ENCODE data around the gene MTHFD1L.
A peak's percentile ranks its signal among the peaks of the same experiment; 100 is the strongest.

The MTHFD1L gene

DNA sequence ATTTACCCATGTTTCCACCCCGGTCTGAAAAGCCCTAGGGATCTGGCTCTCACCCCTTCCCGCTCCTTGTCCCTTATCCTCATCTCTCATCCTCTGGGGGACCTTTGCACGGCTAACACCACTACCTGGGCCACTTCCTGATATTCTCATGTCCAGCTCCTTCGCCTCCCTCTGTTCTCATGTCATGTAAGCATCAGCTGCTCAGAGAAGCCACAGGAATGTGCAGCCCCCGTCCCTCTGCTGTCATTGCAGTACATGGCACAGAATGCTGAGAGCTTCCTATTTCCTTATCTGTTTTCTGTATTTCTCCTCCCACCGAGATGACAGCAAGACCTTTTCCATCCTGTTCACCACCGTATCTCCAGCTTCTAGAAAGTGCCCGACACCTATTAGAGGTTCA is 102.4 kb downstream of the MTHFD1L start:
- peaks cover 77% of the 10 kb centered on the region for H3K36me3 Mint-ChIP-seq (ENCODE audit: low read depth)
- no peak overlapping the region for H3K27ac Mint-ChIP-seq
- H3K9me3 Mint-ChIP-seq = no peaks in the 10 kb centered on the region
- H3K27me3 Mint-ChIP-seq = no peaks in the 10 kb centered on the region
- H3K4me3 Mint-ChIP-seq = no peak overlapping the region
- H3K4me1 Mint-ChIP-seq (ENCODE audit: low read depth) = no peaks in the 10 kb centered on the region

DNA sequence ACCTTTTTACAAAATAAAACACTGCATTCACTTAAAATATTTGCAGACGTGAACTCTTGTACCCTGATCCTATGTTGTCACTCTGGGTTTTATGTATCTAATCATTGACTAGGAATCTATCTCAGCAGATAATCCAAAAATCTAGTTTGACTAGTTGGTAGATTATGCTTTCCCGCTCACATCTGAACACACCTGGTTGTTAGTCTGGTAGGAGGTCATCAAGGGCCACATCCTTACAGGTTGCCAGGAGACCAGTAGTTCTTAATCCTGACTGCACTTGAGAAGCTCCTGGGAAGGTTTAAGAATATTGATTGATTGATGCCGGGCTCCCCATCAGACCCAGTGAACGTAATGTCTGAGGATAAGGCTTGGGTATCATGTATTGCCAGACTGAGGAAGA is 104.4 kb downstream of the MTHFD1L start:
- no peaks in the 10 kb centered on the region for H3K9me3 Mint-ChIP-seq
- peaks cover 81% of the 10 kb centered on the region for H3K36me3 Mint-ChIP-seq (ENCODE audit: low read depth)
- no peak overlapping the region for H3K4me3 Mint-ChIP-seq
- H3K27me3 Mint-ChIP-seq = no peaks in the 10 kb centered on the region
- H3K4me1 Mint-ChIP-seq (ENCODE audit: low read depth) = no peaks in the 10 kb centered on the region
- no peak overlapping the region for H3K27ac Mint-ChIP-seq

DNA sequence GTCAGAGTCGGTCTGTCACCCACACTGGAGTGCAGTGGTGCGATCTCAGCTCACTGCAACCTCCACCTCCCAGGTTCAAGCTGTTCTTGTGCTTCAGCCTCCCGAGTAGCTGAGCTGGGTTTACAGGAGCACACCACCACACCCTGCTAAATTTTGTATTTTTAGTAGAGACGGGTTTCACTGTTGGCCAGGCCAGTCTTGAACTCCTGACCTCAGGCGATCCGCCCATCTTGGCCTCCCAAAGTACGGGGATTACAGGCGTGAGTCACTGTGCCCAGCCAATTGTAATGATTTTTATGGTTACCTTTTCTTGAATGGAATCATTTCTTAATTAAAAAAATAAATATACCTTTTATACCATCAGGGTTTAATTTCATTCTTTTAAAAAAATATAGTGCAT is 105.7 kb downstream of the MTHFD1L start:
- Mint-ChIP-seq H3K4me1 (ENCODE audit: low read depth) (no peaks in the 10 kb centered on the region), H3K36me3 (ENCODE audit: low read depth) (peaks cover 83% of the 10 kb centered on the region), H3K9me3 (no peaks in the 10 kb centered on the region), H3K27ac (no peak overlapping the region), H3K27me3 (no peaks in the 10 kb centered on the region), H3K4me3 (no peak overlapping the region)

DNA sequence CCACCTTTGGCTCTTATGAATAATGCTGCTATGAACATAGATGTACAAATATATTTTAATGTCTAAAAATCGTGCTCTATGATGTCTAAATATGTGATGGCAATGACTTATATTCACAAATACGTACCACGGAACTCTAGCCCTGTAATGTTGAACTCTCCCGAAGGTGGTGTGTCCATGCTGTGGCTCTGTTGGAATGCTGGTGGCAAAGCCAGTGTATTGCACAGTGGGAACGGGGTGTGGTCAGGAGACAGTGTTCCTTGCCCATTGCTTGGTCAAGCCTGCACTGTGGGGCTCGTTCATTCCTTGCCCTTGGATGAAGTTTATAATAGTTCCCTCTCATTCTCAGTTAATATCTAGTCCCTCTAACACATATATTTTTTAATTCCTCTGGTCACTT is 109.6 kb downstream of the MTHFD1L start:
- Mint-ChIP-seq H3K4me3 (no peak overlapping the region), H3K27ac (no peak overlapping the region), H3K9me3 (no peaks in the 10 kb centered on the region), H3K4me1 (ENCODE audit: low read depth) (no peaks in the 10 kb centered on the region), H3K27me3 (no peaks in the 10 kb centered on the region), H3K36me3 (ENCODE audit: low read depth) (peaks cover 86% of the 10 kb centered on the region)

DNA sequence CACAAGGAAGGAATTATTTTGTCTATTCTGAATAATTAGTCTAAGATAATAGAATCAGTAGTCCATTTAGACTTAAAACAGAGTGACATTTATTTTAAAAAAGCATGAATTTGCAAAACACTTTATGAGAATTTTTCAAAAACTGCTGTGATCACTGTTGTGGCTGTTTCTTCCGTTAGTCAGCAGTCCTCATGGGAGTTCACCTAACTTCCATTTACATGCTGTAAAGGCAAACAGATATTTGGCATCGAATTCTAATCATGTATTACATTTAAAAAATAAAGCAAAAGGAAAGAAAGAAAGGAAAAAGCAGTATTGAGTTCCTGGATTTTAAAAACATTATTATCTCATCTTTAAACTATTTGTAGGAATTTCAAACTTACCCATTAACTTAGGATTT is 111.8 kb downstream of the MTHFD1L start:
- Mint-ChIP-seq H3K27me3 (no peaks in the 10 kb centered on the region), H3K4me3 (no peak overlapping the region), H3K4me1 (ENCODE audit: low read depth) (no peaks in the 10 kb centered on the region), H3K36me3 (ENCODE audit: low read depth) (peaks cover 83% of the 10 kb centered on the region), H3K27ac (no peak overlapping the region), H3K9me3 (no peaks in the 10 kb centered on the region)

DNA sequence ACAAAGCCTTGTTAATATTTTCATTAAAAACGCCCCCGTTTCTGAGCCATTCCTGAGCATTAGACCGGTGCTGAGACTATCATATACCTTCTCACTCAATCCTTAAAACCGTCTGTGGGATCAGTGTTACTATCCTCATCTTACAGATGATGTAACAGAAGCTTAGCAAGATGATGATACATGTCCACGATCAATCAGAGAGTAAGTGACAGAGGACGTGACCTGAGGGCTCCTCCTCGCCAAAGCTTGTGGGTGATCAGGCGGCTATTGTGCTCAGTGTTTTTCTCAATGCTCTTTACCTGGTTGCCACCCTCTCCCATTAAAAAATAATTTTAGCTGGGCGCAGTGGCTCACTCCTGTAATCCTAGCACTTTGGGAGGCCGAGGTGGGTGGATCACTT is 113.1 kb downstream of the MTHFD1L start:
- Mint-ChIP-seq H3K9me3 (no peaks in the 10 kb centered on the region), H3K27me3 (no peaks in the 10 kb centered on the region), H3K36me3 (ENCODE audit: low read depth) (peaks cover 83% of the 10 kb centered on the region), H3K4me3 (no peak overlapping the region), H3K4me1 (ENCODE audit: low read depth) (no peaks in the 10 kb centered on the region), H3K27ac (no peak overlapping the region)

DNA sequence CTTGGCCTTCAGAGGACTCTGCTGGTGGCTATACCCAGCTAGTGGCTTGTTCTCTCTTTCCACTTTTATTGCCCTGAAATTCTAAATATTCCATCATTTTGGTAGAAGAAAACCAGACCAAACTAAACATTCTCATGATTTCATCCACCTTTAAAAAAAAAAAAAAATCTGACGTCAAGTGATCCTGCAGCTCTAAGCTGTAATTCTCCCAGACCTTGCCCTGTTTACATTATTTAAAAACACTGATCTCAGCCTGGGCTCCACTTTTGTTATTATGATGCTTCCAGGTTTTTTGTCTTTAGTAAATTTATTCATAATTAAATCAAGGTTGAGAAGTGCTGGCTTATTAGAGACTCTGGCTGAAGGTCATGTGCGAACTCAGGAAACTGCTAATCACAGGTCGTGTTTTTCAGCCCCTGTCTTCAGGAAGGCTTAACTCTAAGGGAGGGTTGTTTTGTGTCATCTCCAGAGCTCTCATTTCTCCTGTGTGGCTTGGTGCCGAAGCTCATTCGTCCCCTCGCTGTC is 114.4 kb downstream of the MTHFD1L start:
- Mint-ChIP-seq H3K27ac (no peak overlapping the region), H3K27me3 (no peaks in the 10 kb centered on the region), H3K4me3 (no peak overlapping the region), H3K9me3 (no peaks in the 10 kb centered on the region), H3K36me3 (ENCODE audit: low read depth) (peaks cover 79% of the 10 kb centered on the region), H3K4me1 (ENCODE audit: low read depth) (no peaks in the 10 kb centered on the region)

DNA sequence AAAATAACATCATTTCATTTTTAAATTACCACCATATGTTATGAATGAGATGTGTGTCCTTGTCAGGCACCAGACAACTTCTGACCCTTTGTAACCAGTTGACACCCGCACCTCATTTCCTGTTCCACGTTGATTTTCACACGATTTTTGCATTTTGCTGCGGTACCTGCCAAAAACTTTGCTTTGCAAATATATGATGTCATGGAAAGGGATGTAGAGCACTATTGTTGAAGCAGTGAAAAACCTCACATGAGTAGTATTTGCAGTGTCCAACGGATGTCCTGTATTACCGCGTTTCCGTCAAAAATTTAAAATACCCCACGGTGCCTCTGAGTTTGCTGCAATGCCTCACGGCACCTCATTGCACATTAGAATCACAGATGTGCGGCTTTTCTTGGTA is 115.6 kb downstream of the MTHFD1L start:
- no peak overlapping the region for H3K4me3 Mint-ChIP-seq
- H3K9me3 Mint-ChIP-seq = no peaks in the 10 kb centered on the region
- H3K4me1 Mint-ChIP-seq (ENCODE audit: low read depth) = no peaks in the 10 kb centered on the region
- H3K27ac Mint-ChIP-seq = no peak overlapping the region
- no peaks in the 10 kb centered on the region for H3K27me3 Mint-ChIP-seq
- H3K36me3 Mint-ChIP-seq (ENCODE audit: low read depth) = peaks cover 76% of the 10 kb centered on the region

DNA sequence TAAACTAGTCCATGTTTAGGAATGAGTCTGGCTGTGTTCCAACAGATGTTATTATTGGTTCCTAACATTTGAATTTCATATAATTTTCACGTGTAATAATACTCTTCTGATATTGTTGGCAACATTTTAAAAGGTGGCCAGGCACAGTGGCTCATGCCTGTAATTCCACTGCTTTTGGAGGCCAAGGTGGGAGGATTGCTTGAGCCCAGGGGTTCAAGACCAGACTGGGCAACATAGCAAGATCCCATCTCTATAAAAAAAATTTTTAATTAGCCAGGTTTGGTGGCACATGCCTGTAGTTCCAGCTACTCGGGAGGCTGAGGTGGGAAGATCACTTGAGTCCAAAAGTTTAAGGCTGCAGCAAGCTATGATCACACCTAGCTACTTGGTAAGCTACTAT is 116.2 kb downstream of the MTHFD1L start:
- Mint-ChIP-seq H3K4me3 (no peak overlapping the region), H3K4me1 (ENCODE audit: low read depth) (no peaks in the 10 kb centered on the region), H3K36me3 (ENCODE audit: low read depth) (peaks cover 72% of the 10 kb centered on the region), H3K27ac (no peak overlapping the region), H3K27me3 (no peaks in the 10 kb centered on the region), H3K9me3 (no peaks in the 10 kb centered on the region)

DNA sequence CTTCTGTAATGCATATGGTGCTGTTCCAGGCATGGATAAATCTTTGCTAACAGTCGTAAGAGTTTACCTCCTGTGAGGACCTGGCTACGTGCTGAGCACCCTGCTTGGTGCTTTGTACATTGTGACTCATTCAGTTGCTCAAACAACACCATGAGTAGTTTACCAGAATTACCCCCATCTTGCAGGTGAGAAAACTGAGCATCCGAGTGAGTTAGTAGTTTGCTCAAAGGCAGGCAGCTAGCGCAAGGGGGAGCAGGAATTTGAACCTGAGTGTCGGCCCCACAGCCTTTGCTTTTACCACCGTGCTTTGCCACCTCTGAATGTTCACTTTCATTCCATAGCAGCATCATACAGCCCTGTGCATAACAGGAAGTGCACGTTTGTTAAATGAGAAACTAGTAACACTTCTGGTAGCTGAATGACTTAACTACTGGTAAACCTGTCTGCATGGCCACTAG is 121.9 kb downstream of the MTHFD1L start:
- H3K27me3 Mint-ChIP-seq = no peaks in the 10 kb centered on the region
- no peaks in the 10 kb centered on the region for H3K9me3 Mint-ChIP-seq
- H3K36me3 Mint-ChIP-seq (ENCODE audit: low read depth) = peaks cover 50% of the 10 kb centered on the region
- peaks cover 5% of the 10 kb centered on the region for H3K4me1 Mint-ChIP-seq (ENCODE audit: low read depth)
- no peak overlapping the region for H3K27ac Mint-ChIP-seq
- H3K4me3 Mint-ChIP-seq = no peak overlapping the region

DNA sequence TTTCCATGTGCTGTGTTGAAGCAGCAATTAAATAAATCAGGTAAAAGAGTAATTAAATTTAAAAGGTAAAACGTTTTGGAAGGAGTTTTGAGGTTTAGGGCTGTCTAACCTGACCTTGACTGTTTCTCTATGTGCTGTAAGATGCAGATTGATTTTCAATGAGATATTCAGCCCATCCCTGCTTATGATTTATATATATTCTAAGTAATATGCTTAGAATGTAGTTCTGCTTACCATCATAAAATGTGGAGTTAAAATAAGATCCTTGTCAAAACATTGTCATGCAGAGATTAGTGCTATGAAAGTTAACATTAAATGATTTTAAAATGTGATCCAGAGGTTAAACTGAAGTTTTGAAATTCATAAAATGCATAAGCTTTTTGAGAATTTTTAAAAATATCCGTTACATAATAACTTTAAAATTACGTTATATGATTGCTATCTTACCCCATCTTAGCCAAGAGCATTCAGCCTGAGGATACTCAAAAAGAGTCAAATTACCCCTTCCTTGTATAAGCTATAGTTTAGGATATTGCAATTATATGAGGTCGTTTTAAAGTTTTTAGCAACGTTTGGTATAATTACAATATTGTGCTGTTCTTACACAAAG is 122.5 kb downstream of the MTHFD1L start:
- Mint-ChIP-seq H3K9me3 (no peaks in the 10 kb centered on the region), H3K27ac (no peak overlapping the region), H3K4me1 (ENCODE audit: low read depth) (peaks cover 5% of the 10 kb centered on the region), H3K36me3 (ENCODE audit: low read depth) (peaks cover 50% of the 10 kb centered on the region), H3K4me3 (no peak overlapping the region), H3K27me3 (no peaks in the 10 kb centered on the region)

DNA sequence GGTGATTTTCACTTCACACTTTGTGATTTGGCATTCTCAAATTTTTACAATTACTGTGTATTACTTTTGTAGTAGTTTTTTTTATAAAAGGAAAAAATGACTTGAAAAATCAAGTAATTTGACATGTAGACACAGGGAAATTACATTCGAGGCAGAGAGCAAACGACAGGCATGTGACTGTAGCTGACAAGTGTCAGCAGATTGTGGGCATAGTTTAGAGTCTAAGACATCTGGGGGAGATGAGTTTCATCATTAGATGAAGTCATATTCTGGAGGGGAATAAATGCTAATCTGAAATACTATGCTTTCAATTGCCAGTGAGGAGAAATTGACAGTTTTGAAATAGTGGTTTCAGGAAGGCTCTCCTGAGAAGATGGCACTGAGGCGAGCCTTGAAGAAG is 126.0 kb downstream of the MTHFD1L start:
- Mint-ChIP-seq H3K36me3 (ENCODE audit: low read depth) (peaks cover 50% of the 10 kb centered on the region), H3K27me3 (no peaks in the 10 kb centered on the region), H3K4me1 (ENCODE audit: low read depth) (peaks cover 5% of the 10 kb centered on the region), H3K4me3 (no peak overlapping the region), H3K9me3 (no peaks in the 10 kb centered on the region), H3K27ac (no peak overlapping the region)

DNA sequence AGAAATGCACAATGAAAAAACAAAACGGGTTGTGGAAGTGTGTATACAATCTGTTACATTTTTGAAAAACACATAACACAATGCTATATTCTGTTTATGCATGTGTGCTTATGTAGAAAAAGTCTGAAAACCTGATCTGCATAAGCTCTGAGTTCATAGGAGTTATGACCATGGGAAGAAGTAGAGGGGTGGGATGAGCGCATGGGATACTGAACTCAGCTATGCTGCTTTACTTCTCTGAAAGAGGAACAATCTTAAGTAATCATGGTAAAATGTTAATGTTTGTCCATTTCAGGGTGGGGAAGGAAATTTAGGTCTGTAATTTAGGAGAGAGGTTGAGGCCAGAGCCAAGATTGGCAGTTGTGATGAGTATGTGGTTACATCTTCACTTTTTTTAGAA is 126.8 kb downstream of the MTHFD1L start:
- Mint-ChIP-seq H3K36me3 (ENCODE audit: low read depth) (peaks cover 55% of the 10 kb centered on the region), H3K27ac (no peak overlapping the region), H3K27me3 (no peaks in the 10 kb centered on the region), H3K9me3 (no peaks in the 10 kb centered on the region), H3K4me3 (no peak overlapping the region), H3K4me1 (ENCODE audit: low read depth) (peaks cover 3% of the 10 kb centered on the region)

DNA sequence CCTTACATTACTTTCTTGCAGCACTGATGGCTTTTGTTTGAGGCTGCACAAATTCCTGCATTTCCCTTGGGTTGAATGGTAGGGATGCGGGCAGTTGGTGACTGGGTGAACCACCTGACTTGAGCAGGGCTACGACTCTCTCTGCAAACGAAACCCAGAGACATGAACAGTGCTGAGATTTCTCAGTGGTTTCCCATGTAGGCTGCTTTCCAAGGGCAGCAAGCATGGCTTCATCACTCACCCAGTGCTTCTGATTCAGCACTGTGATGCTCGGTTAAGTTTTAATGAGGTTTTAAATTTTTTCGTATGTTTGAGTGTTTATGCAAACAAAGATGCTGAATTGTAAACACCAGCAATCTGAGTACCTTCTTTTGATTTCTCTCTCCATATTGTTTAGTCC is 127.2 kb downstream of the MTHFD1L start:
- H3K4me3 Mint-ChIP-seq = no peak overlapping the region
- no peaks in the 10 kb centered on the region for H3K9me3 Mint-ChIP-seq
- H3K36me3 Mint-ChIP-seq (ENCODE audit: low read depth) = peaks cover 60% of the 10 kb centered on the region
- no peak overlapping the region for H3K27ac Mint-ChIP-seq
- no peaks in the 10 kb centered on the region for H3K27me3 Mint-ChIP-seq
- no peaks in the 10 kb centered on the region for H3K4me1 Mint-ChIP-seq (ENCODE audit: low read depth)

DNA sequence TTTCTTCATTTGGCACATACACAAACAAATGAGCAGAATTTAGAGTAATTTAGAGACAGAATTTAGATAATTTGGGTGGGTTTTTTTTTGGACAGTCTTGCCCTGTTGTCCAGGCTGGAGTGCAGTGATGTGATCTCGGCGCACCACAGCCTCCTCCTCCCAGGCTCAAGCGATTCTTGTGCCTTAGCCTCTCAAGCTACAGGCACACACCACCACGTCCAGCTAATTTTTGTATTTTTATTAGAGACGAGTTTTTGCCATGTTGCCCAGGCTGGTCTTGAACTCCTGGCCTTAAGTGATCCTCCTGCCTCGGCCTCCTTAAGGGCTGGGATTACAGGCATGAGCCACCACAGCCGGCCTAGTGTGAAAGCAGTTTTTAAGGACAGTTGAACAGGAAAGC is 127.8 kb downstream of the MTHFD1L start:
- Mint-ChIP-seq H3K9me3 (no peaks in the 10 kb centered on the region), H3K36me3 (ENCODE audit: low read depth) (peaks cover 61% of the 10 kb centered on the region), H3K27me3 (no peaks in the 10 kb centered on the region), H3K27ac (no peak overlapping the region), H3K4me1 (ENCODE audit: low read depth) (no peaks in the 10 kb centered on the region), H3K4me3 (no peak overlapping the region)

DNA sequence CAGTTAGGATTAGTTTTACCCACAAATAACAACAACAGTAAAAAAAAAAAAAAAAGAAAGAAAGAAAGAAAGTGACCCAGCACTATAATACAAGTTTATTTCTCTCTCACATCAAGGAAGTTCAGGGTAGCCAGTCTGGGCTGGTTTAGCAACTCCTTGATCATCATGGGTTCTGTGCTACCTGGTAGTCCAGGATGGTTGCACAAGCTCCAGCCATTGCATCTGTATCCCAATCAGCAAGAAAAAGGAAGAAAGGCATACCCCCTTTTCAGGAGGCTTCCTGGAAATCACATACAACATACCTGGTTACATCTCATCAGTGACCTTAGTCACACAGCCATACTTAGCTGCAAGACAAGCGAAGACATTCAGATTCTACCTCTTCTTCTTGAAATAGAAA is 128.5 kb downstream of the MTHFD1L start:
- Mint-ChIP-seq H3K36me3 (ENCODE audit: low read depth) (peaks cover 60% of the 10 kb centered on the region), H3K27ac (peak overlapping the region; percentile 31)

More for the DNA sequence above, 128.5 kb downstream of the MTHFD1L start:
- no peak overlapping the region for H3K4me3 Mint-ChIP-seq
- no peaks in the 10 kb centered on the region for H3K4me1 Mint-ChIP-seq (ENCODE audit: low read depth)
- H3K27me3 Mint-ChIP-seq = no peaks in the 10 kb centered on the region
- H3K9me3 Mint-ChIP-seq = no peaks in the 10 kb centered on the region
